Measurements from ENCODE around the gene SKIDA1. TPM values are rescaled to one million over a fixed set of nuclear protein-coding genes. Genes with fewer than 3 reads are reported as not detected.

The SKIDA1 gene
- total and polyA plus RNA-seq, 2 of the 4 experiments (the other 2 are of a cell fraction) = 0.36 to 0.72 TPM

GRCh38 chr10:21508706-21509331, 16.7 kb downstream of the SKIDA1 start:
- no peak overlapping the region for H2AFZ ChIP-seq (replicated peaks; ENCODE audit: low read length, poor library complexity)
- dilution Hi-C loops (cut with HindIII; ENCODE audit: low sequenced_read_pairs, unreplicated experiment) = no loop called here
- ATAC-seq (ENCODE audit: low read depth) (no peak), DNase-seq (no peak)
- H3K9me1 ChIP-seq (ENCODE audit: insufficient read depth, low read length) = no peaks in the 10 kb centered on the region
- no peak overlapping the region for H2AK9ac ChIP-seq (replicated peaks; ENCODE audit: low read depth, low read length, poor library complexity)
- H4K91ac ChIP-seq (ENCODE audit: insufficient read depth, low read depth, low read length) = no peak overlapping the region
- 72% methylated on average over 33 of the region's 43 CpGs; no CpG with 5 or more reads in 1 of the 2 experiments for WGBS, 2 experiments (ENCODE audit: extremely low coverage in 2 of 2, insufficient read length in 1 of 2)
- H3K56ac ChIP-seq (ENCODE audit: extremely low read depth, insufficient read depth, low read length) = no peak overlapping the region
- H3K18ac ChIP-seq (ENCODE audit: low read depth, low read length) = no peak overlapping the region
- H3K27ac ChIP-seq (ENCODE audit: insufficient read depth, low read length) = no peak overlapping the region
- no peaks in the 10 kb centered on the region for H4K20me1 ChIP-seq (ENCODE audit: insufficient read depth, low read length)
- no peak overlapping the region for H2BK5ac ChIP-seq (ENCODE audit: low read depth, low read length, poor library complexity, severe bottlenecking)
- TF ChIP-seq USF2 (IDR thresholded peaks at IDR 0.05; ENCODE audit: low read depth, low read length) = no peak
- no peak for TF ChIP-seq SMC3 (IDR thresholded peaks at IDR 0.05; ENCODE audit: low read depth, low read length)
- no peak for TF ChIP-seq NFE2L2 (IDR thresholded peaks at IDR 0.05; ENCODE audit: low read depth, low read length)
- TF ChIP-seq, protein P1, sequence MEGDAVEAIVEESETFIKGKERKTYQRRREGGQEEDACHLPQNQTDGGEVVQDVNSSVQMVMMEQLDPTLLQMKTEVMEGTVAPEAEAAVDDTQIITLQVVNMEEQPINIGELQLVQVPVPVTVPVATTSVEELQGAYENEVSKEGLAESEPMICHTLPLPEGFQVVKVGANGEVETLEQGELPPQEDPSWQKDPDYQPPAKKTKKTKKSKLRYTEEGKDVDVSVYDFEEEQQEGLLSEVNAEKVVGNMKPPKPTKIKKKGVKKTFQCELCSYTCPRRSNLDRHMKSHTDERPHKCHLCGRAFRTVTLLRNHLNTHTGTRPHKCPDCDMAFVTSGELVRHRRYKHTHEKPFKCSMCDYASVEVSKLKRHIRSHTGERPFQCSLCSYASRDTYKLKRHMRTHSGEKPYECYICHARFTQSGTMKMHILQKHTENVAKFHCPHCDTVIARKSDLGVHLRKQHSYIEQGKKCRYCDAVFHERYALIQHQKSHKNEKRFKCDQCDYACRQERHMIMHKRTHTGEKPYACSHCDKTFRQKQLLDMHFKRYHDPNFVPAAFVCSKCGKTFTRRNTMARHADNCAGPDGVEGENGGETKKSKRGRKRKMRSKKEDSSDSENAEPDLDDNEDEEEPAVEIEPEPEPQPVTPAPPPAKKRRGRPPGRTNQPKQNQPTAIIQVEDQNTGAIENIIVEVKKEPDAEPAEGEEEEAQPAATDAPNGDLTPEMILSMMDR (conservative IDR thresholded peaks at IDR 0.05; ENCODE audit: low read depth, low read length) = no peak
- no peak for TF ChIP-seq POLR2A (IDR thresholded peaks at IDR 0.05; ENCODE audit: low read depth, low read length)
- H2BK20ac ChIP-seq (ENCODE audit: low read depth, low read length) = no peak overlapping the region
- no peak overlapping the region for H2BK120ac ChIP-seq (ENCODE audit: low read depth, low read length)
- H4K8ac ChIP-seq (ENCODE audit: low read depth in 2 of 2, low read length in 2 of 2) = no peak overlapping the region
- no peak overlapping the region for H3K4me3 ChIP-seq (ENCODE audit: insufficient read depth, low read depth, low read length)
- no TSS peak for BruUV-seq (replicated peaks)
- CTCF ChIA-PET = no interaction called here
- no peak overlapping the region for H3K4me2 ChIP-seq (ENCODE audit: low read depth, low read length)
- H4K5ac ChIP-seq (ENCODE audit: low read depth, low read length) = no peak overlapping the region
- no peaks in the 10 kb centered on the region for H3K79me1 ChIP-seq (ENCODE audit: low read depth in 1 of 2, low read length in 2 of 2)
- POLR2A ChIA-PET (ENCODE audit: unreplicated experiment) = no interaction called here
- H2BK15ac ChIP-seq (ENCODE audit: low read depth, low read length) = no peak overlapping the region
- no peaks in the 10 kb centered on the region for H3K9me3 ChIP-seq (ENCODE audit: control insufficient read depth, insufficient read depth, low read length)
- in situ Hi-C loops (cut with MboI; ENCODE audit: low sequenced_read_pairs) = loop anchor here (25.0 kb wide), 3 partner anchors 803 to 1103 kb away; partner anchors contain the start of genes BMI1 and COMMD3
- intact Hi-C loops (cut with micrococcal nuclease) = no loop called here
- H3K9ac ChIP-seq (ENCODE audit: low read depth, low read length) = no peak overlapping the region
- H3K23ac ChIP-seq (ENCODE audit: low read depth, low read length) = no peak overlapping the region
- no peak overlapping the region for H3K14ac ChIP-seq (replicated peaks; ENCODE audit: low read depth, low read length)
- no peaks in the 10 kb centered on the region for H3K36me3 ChIP-seq (ENCODE audit: control insufficient read depth, insufficient read depth, low read length)
- peaks cover 3% of the 10 kb centered on the region; the same call in 1 of the 2 replicates for H3K27me3 ChIP-seq (ENCODE audit: control insufficient read depth, insufficient read depth, low read length)
- no peak overlapping the region for H2AK5ac ChIP-seq (ENCODE audit: low read depth, low read length)
- H3K4me1 ChIP-seq (ENCODE audit: control insufficient read depth, insufficient read depth, low read length) = peaks cover 5% of the 10 kb centered on the region; the same call in 1 of the 2 replicates
- H3K4ac ChIP-seq (ENCODE audit: low read depth, low read length) = no peak overlapping the region
